HFFc6 (cell line): ENCODE results near the gene VPS51. TPM values are rescaled to one million over a fixed set of nuclear protein-coding genes. Genes with fewer than 3 reads are reported as not detected.

Experiments used
- DNase-seq: peaks from one replicate; pipeline ENCODE4 v3.0.0-alpha.2; 2018
- H3K27ac Mint-ChIP-seq: 2 replicates; pipeline ENCODE4 v1.8.0; 2020; ENCODE audit warnings: mild to moderate bottlenecking, mixed read lengths
- H3K27me3 Mint-ChIP-seq: 2 replicates; pipeline ENCODE4 v1.8.0; 2021; ENCODE audit warnings: mild to moderate bottlenecking, moderate library complexity, mixed read lengths; ENCODE audit not compliant: insufficient read depth
- H3K36me3 Mint-ChIP-seq: 2 replicates; pipeline ENCODE4 v1.8.0; 2021; ENCODE audit warnings: low read depth, mixed read lengths
- H3K4me1 Mint-ChIP-seq: 2 replicates; pipeline ENCODE4 v1.8.0; 2020; ENCODE audit warnings: low read depth, mixed read lengths
- H3K4me3 Mint-ChIP-seq: 2 replicates; pipeline ENCODE4 v1.8.0; 2020; ENCODE audit warnings: mild to moderate bottlenecking, moderate library complexity, mixed read lengths
- H3K9me3 Mint-ChIP-seq: 2 replicates; pipeline ENCODE4 v1.8.0; 2020; ENCODE audit warnings: mild to moderate bottlenecking, mixed read lengths
- CTCF ChIP-seq: fragments of 200-600 bp; sonication (generic); IDR thresholded peaks from 2 replicates; pipeline ENCODE4 v1.5.0; 2021; ENCODE audit warnings: antibody characterized with exemption, mild to moderate bottlenecking
- total RNA-seq, 6 experiments: library from RNA; stranded (reverse); fragmentation: NEBNext Ultra II Directional; extraction: Animal tissue kit (Norgen Biotek cat#: 25700); gene quantifications; 2 replicates in 1 of 6; 3 replicates in 5 of 6; pipeline ENCODE4 v1.2.3, GENCODE V29; 2021

The VPS51 gene
- total RNA-seq, 6 experiments from 2014 or later, result 61.2 to 90.1 (median 79.4) TPM

DNA sequence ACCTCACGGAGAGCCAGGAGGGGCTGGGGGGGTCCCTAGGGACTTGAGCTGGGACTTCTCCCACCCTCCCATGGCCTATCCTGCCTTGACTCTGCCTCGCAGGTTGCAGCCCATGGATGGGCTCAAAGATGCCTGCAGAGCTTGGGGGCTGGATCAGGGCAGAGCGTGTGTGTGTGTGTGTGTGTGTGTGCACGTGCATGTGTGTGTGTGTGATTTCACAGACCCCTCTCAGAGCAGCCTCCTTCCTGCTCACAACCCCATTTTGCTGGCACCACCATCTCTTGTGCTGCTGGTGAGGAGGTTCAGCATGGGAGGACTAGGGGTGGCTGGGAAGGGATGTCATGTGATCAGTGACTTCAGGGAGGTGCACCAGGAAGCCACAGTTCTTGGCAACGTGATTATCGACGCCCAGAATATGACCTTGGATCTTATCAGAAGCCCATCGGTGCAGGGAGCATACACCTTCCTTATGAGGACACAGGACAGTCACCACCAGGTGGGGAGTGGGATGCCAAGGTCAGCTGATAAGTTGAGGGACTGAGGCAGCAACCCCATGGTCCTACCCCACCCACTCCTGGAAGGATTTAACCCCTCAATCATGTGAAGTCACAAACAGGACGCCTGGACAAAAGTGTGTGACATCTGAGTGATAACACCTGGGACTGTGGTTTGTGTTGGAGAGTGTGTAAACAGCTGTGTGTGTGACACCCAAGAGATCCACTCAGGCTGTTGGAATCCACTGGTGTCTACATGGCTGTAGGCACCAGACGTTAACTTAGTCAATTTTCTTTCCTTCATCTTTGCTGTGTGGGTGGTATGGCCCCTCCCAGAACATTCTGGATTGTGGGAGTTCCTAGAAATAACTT lies 35.8 kb upstream of the VPS51 start:
- TF ChIP-seq CTCF, result no peak
- Mint-ChIP-seq H3K27ac (no peak overlapping the region), H3K4me3 (no peak overlapping the region), H3K36me3 (no peaks in the 10 kb centered on the region), H3K9me3 (no peaks in the 10 kb centered on the region), H3K27me3 (peaks cover 9% of the 10 kb centered on the region), H3K4me1 (peaks cover 7% of the 10 kb centered on the region; the same call in 1 of the 2 replicates)
- no peak for DNase-seq

DNA sequence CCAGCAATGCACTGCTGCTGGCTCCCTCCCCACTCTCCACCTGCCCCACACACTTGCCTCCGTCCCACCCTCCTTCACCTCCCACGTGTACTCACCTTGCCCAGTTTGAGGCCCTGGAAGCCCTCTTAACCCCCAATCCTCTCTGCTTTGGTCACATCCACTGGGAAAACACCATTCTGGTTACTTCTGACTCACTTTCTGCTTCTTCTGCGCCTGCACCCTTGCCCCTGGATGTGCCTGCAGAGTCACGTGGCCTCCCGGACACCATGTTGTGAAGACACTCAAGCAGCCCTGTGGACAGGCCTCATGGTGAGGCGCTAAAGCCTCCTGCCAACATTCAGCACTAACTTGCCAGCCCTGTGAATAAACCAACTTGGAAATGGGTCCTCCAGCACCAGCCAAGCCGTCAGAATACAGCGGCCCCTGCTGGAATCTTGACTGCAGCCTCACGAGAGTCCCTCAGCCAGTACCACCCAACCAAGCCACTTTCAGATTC lies 35.1 kb upstream of the VPS51 start:
- Mint-ChIP-seq H3K4me1 (peaks cover 7% of the 10 kb centered on the region; the same call in 1 of the 2 replicates), H3K27ac (no peak overlapping the region)

DNA sequence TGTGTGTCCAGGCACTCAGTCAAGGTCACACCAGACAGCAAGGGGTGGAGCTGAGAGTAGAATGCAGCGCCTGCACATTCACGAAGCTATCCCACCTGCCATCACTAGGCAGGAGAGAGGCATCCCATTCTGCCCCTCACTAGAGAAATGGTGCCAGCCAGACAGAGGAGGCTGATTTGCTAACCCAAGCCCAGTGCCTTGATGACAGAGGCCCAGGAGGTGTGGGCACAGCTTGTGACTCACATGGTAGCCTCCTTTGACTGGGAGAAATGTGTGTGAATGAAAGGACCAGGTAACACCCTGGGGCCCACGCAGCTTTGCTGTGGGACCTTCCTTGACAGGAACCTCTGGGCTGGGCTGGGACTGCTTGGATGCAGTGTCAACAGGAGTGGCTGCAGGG lies 32.5 kb upstream of the VPS51 start:
- peaks cover 7% of the 10 kb centered on the region; the same call in 1 of the 2 replicates for H3K4me1 Mint-ChIP-seq
- no peak overlapping the region for H3K4me3 Mint-ChIP-seq
- no peak overlapping the region for H3K27ac Mint-ChIP-seq
- no peaks in the 10 kb centered on the region for H3K36me3 Mint-ChIP-seq
- no peaks in the 10 kb centered on the region for H3K9me3 Mint-ChIP-seq
- DNase-seq, result no peak
- H3K27me3 Mint-ChIP-seq, result peaks cover 7% of the 10 kb centered on the region
- no peak for TF ChIP-seq CTCF

More for the DNA sequence above, 35.1 kb upstream of the VPS51 start:
- peak; percentile 17 for DNase-seq
- Mint-ChIP-seq H3K4me3 (no peak overlapping the region), H3K9me3 (no peaks in the 10 kb centered on the region), H3K27me3 (peaks cover 9% of the 10 kb centered on the region), H3K36me3 (no peaks in the 10 kb centered on the region)
- peak; percentile 61 for TF ChIP-seq CTCF

GRCh38 chr11:65064847-65065240 lies 31.2 kb upstream of the VPS51 start:
- no peak for TF ChIP-seq CTCF

DNA sequence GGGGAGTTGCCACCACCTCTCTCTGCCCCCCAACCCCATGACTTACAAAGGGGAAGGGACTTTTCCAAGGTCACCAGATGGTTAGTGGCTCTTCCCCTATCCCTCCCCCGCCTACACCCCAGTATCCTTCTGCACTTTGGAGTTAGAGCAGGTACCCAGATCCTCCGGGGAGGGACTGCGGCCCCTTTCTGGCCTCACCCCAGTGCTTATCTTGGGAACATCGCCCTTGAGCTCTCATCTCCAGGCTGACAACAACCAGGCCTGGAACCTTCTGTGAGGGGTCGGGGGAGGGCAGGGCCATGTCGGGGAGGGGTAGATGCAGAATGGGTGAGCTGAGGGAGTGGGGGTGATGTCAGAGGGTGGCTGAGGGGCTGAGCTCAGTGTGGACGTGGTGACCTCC lies 30.2 kb upstream of the VPS51 start:
- H3K9me3 Mint-ChIP-seq, result no peaks in the 10 kb centered on the region
- peaks cover 4% of the 10 kb centered on the region; the same call in 1 of the 2 replicates for H3K4me1 Mint-ChIP-seq
- no peak for DNase-seq
- H3K36me3 Mint-ChIP-seq, result no peaks in the 10 kb centered on the region
- no peak overlapping the region for H3K27ac Mint-ChIP-seq
- TF ChIP-seq CTCF, result no peak
- no peaks in the 10 kb centered on the region; the same call in 1 of the 2 replicates for H3K27me3 Mint-ChIP-seq
- H3K4me3 Mint-ChIP-seq, result no peak overlapping the region

More at GRCh38 chr11:65064847-65065240, 31.2 kb upstream of the VPS51 start:
- DNase-seq, result no peak
- H3K9me3 Mint-ChIP-seq, result no peaks in the 10 kb centered on the region
- H3K4me1 Mint-ChIP-seq, result peaks cover 7% of the 10 kb centered on the region; the same call in 1 of the 2 replicates
- no peak overlapping the region for H3K27ac Mint-ChIP-seq
- H3K36me3 Mint-ChIP-seq, result no peaks in the 10 kb centered on the region
- H3K27me3 Mint-ChIP-seq, result peaks cover 2% of the 10 kb centered on the region; the same call in 1 of the 2 replicates
- no peak overlapping the region for H3K4me3 Mint-ChIP-seq
